Measurements from ENCODE around the gene ESRRA.

Gene ESRRA

DNA sequence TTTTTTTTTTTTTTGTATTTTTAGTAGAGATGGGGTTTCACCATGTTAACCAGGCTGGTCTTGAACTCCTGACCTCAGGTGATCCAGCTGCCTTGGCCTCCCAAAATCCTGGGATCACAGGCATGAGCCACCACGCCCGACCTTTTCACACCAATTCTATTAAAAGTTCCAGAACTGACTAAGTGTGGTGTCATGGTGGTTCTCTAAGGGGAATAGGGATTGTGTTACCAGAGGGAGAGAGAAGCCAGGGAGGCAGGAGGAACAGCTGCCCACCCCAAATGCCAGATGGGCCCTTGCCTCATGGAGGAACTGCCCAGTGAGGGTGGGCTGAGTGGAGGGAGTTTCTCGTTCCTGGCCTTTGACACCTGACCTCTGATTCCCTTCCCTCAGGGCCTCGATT lies 59.6 kb downstream of the ESRRA start:
- Mint-ChIP-seq H3K4me3 (no peak overlapping the region), H3K27me3 (no peaks in the 10 kb centered on the region), H3K4me1 (peaks cover 36% of the 10 kb centered on the region), H3K9me3 (no peaks in the 10 kb centered on the region), H3K27ac (no peak overlapping the region), H3K36me3 (peaks cover 60% of the 10 kb centered on the region)
- no peak for ATAC-seq

Data from stimulated activated memory B cell treated with anti-CD40 and anti-IgM and Interleukin-4, amounts not matched to agents 10 μg/mL and 1 μg/mL and 100 μg/mL, for 72 hours (primary cell).